PC-9 (cell line): ENCODE measurements around the gene GBX1. TPM values are rescaled to one million over a fixed set of nuclear protein-coding genes. Genes with fewer than 3 reads are reported as not detected.
A peak's percentile ranks its signal among the peaks of the same experiment; 100 is the strongest.

Experiments
- BruUV-seq: library from RNA; stranded (reverse); fragments of 400-500 nt; replicated peaks from 2 replicates; lab custom pipeline; 2021; lab: Mats Ljungman, UMichigan
- CTCF ChIA-PET: fragments of 300-600 bp; sonication (Branson Sonifier 250); formaldehyde crosslinking; loops from one replicate; lab custom pipeline; 2022; ENCODE audit warnings: antibody characterized with exemption; lab: Charles Lee
- POLR2A ChIA-PET: fragments of 300-600 bp; sonication (Branson Sonifier 250); formaldehyde crosslinking; loops from one replicate; lab custom pipeline; 2022; ENCODE audit warnings: antibody characterized with exemption; ENCODE audit not compliant: unreplicated experiment; lab: Charles Lee
- DNase-seq, 2 experiments: peaks; one replicate each; pipeline versions ENCODE4 v3.0.0 to v3.0.0-alpha.2; 2015 to 2022; ENCODE audit warnings: mixed read lengths in 1 of 2
- H2AFZ ChIP-seq: fragments of 200-600 bp; sonication (generic); 2 replicates; pipeline ENCODE4 v1.8.1; 2017; ENCODE audit warnings: antibody characterized with exemption
- H3F3A ChIP-seq: fragments of 200-600 bp; sonication (generic); 2 replicates; pipeline ENCODE4 v1.8.1; 2017; ENCODE audit warnings: antibody characterized with exemption, mild to moderate bottlenecking, low read depth; ENCODE audit not compliant: insufficient read depth
- H3K27ac ChIP-seq: fragments of 200-600 bp; sonication (generic); 2 replicates; pipeline ENCODE4 v1.6.1; 2016; ENCODE audit warnings: mixed run types
- H3K27me3 ChIP-seq: fragments of 200-600 bp; sonication (generic); 2 replicates; pipeline ENCODE4 v1.6.1; 2016; ENCODE audit warnings: low read depth, mixed run types; ENCODE audit not compliant: insufficient read depth
- H3K36me3 ChIP-seq: fragments of 200-600 bp; sonication (generic); 2 replicates; pipeline ENCODE4 v1.6.1; 2016; ENCODE audit warnings: low read depth, mixed run types
- H3K4me1 ChIP-seq: fragments of 200-600 bp; sonication (generic); replicated peaks from 2 replicates; pipeline ENCODE4 v1.6.1; 2016; ENCODE audit warnings: mixed run types; ENCODE audit not compliant: insufficient read depth
- H3K4me2 ChIP-seq: fragments of 200-600 bp; sonication (generic); 2 replicates; pipeline ENCODE4 v1.6.1; 2017; ENCODE audit warnings: mixed run types
- H3K4me3 ChIP-seq: fragments of 200-600 bp; sonication (generic); 2 replicates; pipeline ENCODE4 v1.6.1; 2016; ENCODE audit warnings: mixed run types
- H3K79me2 ChIP-seq: fragments of 200-600 bp; sonication (generic); 2 replicates; pipeline ENCODE4 v1.6.1; 2017; ENCODE audit warnings: low read depth, mixed run types
- H3K9me2 ChIP-seq: fragments of 200-600 bp; sonication (generic); 2 replicates; pipeline ENCODE4 v1.8.1; 2017; ENCODE audit warnings: mild to moderate bottlenecking; ENCODE audit not compliant: insufficient read depth
- H3K9me3 ChIP-seq: fragments of 200-600 bp; sonication (generic); 2 replicates; pipeline ENCODE4 v1.8.1; 2016; ENCODE audit warnings: low read depth; ENCODE audit not compliant: insufficient read depth
- H4K20me1 ChIP-seq: fragments of 200-600 bp; sonication (generic); 2 replicates; pipeline ENCODE4 v1.8.1; 2017; ENCODE audit not compliant: insufficient read depth
- EZH2 ChIP-seq: fragments of 200-600 bp; sonication (generic); IDR thresholded peaks from 2 replicates; pipeline ENCODE4 v1.8.0; 2017; ENCODE audit warnings: antibody characterized with exemption, low read depth
- intact Hi-C: fragments of 100-400 bp; cut with micrococcal nuclease; formaldehyde crosslinking; loops from one replicate; pipeline ENCODE4 v1.10.0; 2022; ENCODE audit not compliant: unreplicated experiment
- total RNA-seq: library from RNA; stranded (reverse); gene quantifications from 2 replicates; pipeline ENCODE4 v1.2.3, GENCODE V29; 2021
- TF ChIP-seq, protein P1 (sequence below): fragments of 200-600 bp; sonication (generic); conservative IDR thresholded peaks from 2 replicates; pipeline ENCODE4 v1.6.1; 2017; ENCODE audit warnings: mixed run types, antibody characterized with exemption, mild to moderate bottlenecking, moderate library complexity

GBX1 gene
- total RNA-seq, 1 experiment from 2014 or later = not detected

DNA sequence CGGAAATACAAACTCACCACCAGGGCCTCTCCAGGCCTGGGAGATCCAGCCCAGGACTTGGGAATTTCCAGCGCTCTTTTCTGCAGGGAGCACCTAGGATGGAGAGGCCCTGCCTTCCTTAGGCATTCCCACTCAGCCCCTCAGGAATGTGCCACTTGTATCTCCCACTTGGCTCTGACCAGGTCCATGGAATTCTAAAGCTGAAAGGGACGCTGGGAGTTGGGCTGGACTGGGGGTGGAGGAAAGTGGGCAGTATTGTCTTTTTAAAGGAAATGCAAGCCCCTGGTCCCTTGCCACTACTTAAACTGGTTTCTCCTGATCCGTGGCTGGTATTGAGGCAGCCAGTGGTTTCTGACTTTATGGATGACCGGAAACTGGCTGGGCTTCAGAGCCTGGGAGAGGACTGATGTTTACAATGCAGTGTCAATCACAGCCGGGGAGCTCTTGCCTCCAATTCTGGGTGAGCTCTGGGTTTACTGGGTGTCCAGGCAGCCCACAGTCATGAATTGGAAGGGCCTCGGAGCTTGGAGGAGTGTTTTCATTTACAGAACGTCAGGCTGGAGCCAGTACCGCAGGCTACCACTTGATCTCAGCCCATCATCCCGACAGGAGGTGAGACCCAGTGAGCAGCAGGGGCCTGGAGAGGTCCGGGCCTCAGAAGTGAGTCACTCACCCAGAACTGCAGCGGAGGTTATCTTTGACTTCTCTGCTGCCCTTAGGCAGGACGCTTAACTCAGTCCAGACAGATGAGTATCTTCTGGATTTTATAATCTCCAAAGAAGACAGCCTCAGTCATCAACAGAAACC lies 53.9 kb downstream of the GBX1 start:
- BruUV-seq = no TSS peak
- Histone ChIP-seq H3K27ac (peak overlapping the region; percentile 77), H2AFZ (no peak overlapping the region), H3K79me2 (peaks cover 32% of the 10 kb centered on the region), H3K4me2 (peak overlapping the region; percentile 58), H3F3A (peaks cover 38% of the 10 kb centered on the region), H3K4me3 (peak overlapping the region; percentile 16; the same call in 1 of the 2 replicates), H3K9me2 (no peaks in the 10 kb centered on the region), H3K36me3 (no peaks in the 10 kb centered on the region), H4K20me1 (peaks cover 64% of the 10 kb centered on the region), H3K27me3 (no peaks in the 10 kb centered on the region), H3K9me3 (no peaks in the 10 kb centered on the region), H3K4me1 (peaks cover 30% of the 10 kb centered on the region)
- intact Hi-C loops = loop anchor here (1.0 to 10.0 kb wide), 10 partner anchors 27 to 791 kb away; partner anchors contain the start of genes ABCB8, ABCF2, ACTR3C and AGAP3
- CTCF ChIA-PET = no interaction called here
- no peak for TF ChIP-seq EZH2
- TF ChIP-seq, protein P1, sequence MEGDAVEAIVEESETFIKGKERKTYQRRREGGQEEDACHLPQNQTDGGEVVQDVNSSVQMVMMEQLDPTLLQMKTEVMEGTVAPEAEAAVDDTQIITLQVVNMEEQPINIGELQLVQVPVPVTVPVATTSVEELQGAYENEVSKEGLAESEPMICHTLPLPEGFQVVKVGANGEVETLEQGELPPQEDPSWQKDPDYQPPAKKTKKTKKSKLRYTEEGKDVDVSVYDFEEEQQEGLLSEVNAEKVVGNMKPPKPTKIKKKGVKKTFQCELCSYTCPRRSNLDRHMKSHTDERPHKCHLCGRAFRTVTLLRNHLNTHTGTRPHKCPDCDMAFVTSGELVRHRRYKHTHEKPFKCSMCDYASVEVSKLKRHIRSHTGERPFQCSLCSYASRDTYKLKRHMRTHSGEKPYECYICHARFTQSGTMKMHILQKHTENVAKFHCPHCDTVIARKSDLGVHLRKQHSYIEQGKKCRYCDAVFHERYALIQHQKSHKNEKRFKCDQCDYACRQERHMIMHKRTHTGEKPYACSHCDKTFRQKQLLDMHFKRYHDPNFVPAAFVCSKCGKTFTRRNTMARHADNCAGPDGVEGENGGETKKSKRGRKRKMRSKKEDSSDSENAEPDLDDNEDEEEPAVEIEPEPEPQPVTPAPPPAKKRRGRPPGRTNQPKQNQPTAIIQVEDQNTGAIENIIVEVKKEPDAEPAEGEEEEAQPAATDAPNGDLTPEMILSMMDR = no peak
- POLR2A ChIA-PET = interaction anchor here (0.6 to 1.0 kb wide), 3 partner anchors 85 to 205 kb away, joined by 3 to 6 read pairs (median 4); partner anchors contain the start of gene ABCB8
- peak; percentile 79 to 87 for DNase-seq

DNA sequence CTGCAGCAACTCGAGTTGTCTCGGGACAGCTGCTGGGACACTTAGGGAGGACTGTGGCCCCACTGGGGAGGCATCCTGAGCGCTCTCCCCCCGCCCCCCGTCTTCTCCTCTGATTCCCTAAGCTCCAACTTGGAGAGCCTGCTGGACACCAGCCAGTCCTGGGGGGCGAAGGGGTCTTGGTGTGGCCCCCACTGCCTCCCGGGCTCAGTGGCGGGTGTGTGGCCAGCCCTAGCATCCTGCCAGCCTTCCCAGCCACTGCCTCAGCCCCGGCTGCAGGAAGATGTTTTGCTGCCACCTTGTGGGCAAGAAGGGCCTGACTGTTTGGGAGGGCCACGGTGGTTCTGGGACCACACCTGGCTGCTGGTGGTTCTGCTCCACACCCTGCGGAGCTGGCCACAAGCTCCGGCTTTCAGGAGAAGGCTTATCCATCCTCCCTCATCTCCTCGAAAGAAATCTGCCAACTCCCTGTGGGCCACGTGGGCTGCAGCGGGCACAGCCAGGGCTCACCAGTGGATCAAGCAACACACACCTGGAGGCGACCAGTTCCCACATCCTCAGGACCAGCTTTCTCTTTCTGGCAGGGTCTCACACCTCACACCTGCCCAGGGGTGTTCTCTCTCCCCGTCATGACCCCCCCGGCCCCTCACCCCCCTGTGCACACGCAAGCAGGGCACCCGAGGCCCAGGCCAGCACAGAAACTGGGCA lies 56.4 kb downstream of the GBX1 start:
- peaks cover 23% of the 10 kb centered on the region for H3K79me2 ChIP-seq
- intact Hi-C loops = loop anchor here (1.0 to 10.0 kb wide), 6 partner anchors 116 to 789 kb away; partner anchors contain the start of genes ABCF2, ACTR3C and LRRC61
- BruUV-seq = no TSS peak
- H4K20me1 ChIP-seq = peaks cover 64% of the 10 kb centered on the region
- H3K4me3 ChIP-seq = no peak overlapping the region
- DNase-seq = peak; percentile 52 to 82
- H3K9me2 ChIP-seq = no peaks in the 10 kb centered on the region
- TF ChIP-seq, protein P1 = peak; percentile 92
- no peak for TF ChIP-seq EZH2
- no peak overlapping the region for H3K27ac ChIP-seq
- H3F3A ChIP-seq = peaks cover 38% of the 10 kb centered on the region
- H3K27me3 ChIP-seq = no peaks in the 10 kb centered on the region
- POLR2A ChIA-PET = no interaction called here
- H3K9me3 ChIP-seq = no peaks in the 10 kb centered on the region
- CTCF ChIA-PET = interaction anchor here (0.6 to 1.2 kb wide), 3 partner anchors 24 to 192 kb away, joined by 3 to 13 read pairs (median 4); partner anchors contain the start of gene ABCF2
- H2AFZ ChIP-seq = no peak overlapping the region
- peaks cover 26% of the 10 kb centered on the region for H3K4me1 ChIP-seq
- no peak overlapping the region for H3K4me2 ChIP-seq
- no peaks in the 10 kb centered on the region for H3K36me3 ChIP-seq

DNA sequence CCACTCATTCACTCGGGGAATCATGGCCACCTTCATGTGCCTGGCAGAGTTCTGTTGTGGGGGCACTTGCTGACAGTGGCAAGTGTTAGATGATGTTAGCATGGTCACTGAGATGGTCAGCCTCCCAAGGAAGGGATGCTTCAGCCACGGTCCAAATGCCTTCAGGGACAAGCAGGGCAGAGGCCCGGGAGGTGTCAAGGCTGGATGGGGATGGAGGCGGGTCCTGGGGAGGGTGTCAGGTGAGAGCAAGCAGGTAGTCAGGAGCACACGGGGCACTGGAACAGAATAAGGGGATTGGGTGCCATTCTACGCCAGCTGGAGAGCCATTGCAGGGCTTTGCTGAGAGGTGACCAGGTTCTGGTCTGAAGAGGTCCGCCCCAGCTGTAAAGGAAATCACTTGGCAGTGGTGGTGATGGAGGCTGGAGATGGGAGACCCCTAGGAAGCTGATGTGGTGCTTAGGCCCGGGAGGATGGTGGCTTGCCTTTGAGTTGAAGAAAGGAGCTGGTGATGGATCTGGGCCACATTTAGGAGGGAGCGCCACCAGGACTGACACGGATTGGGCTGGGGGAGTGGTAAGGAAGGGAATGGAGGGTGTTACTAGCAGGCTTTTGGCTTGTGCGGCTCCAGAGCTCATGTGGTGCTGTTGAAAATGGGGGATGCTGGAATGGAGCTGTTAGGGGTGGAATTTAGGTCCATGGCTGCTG lies 57.1 kb downstream of the GBX1 start:
- CTCF ChIA-PET = interaction anchor here (0.6 to 1.2 kb wide), 2 partner anchors 23 to 117 kb away, joined by 3 to 4 read pairs; partner anchors contain the start of gene ABCF2
- no peaks in the 10 kb centered on the region for H3K27me3 ChIP-seq
- peaks cover 38% of the 10 kb centered on the region for H3F3A ChIP-seq
- DNase-seq = no peak
- H3K36me3 ChIP-seq = no peaks in the 10 kb centered on the region
- peaks cover 21% of the 10 kb centered on the region for H3K4me1 ChIP-seq
- POLR2A ChIA-PET = no interaction called here
- no peak overlapping the region for H2AFZ ChIP-seq
- H4K20me1 ChIP-seq = peaks cover 59% of the 10 kb centered on the region
- no TSS peak for BruUV-seq
- H3K4me3 ChIP-seq = no peak overlapping the region
- no peak for TF ChIP-seq EZH2
- TF ChIP-seq, protein P1 = no peak
- no peak overlapping the region for H3K4me2 ChIP-seq
- peaks cover 17% of the 10 kb centered on the region for H3K79me2 ChIP-seq
- intact Hi-C loops = loop anchor here (5.0 to 10.0 kb wide), 4 partner anchors 117 to 788 kb away; partner anchors contain the start of genes ABCF2, ACTR3C and LRRC61
- H3K27ac ChIP-seq = no peak overlapping the region
- no peaks in the 10 kb centered on the region for H3K9me2 ChIP-seq
- H3K9me3 ChIP-seq = no peaks in the 10 kb centered on the region
